HL-60 (cell line): Measurements from ENCODE around the gene GUCY1A2.

Source experiments
- CTCF ChIP-seq: IDR thresholded peaks from one replicate; pipeline ENCODE4 v1.5.1; 2011; ENCODE audit warnings: low read length, control low read depth, inconsistent platforms; ENCODE audit not compliant: insufficient read depth
- GABPA ChIP-seq: IDR thresholded peaks from 2 replicates; pipeline ENCODE4 v1.6.1; 2012; ENCODE audit warnings: low read depth
- POLR2AphosphoS5 ChIP-seq: IDR thresholded peaks from 2 replicates; pipeline ENCODE4 v1.6.1; 2012; ENCODE audit warnings: low read depth

- no peak for TF ChIP-seq CTCF
- no peak for TF ChIP-seq POLR2AphosphoS5
- no peak for TF ChIP-seq GABPA
Measured at GRCh38 chr11:107054391-107054790, 36.1 kb upstream of the GUCY1A2 start.
